AG09319 (cell line): Measurements from ENCODE around the gene GNAQ.

Source experiments
- DNase-seq: peaks from one replicate; pipeline ENCODE4 v3.0.0-alpha.2; 2010; ENCODE audit warnings: low read depth; ENCODE audit errors: extremely low read depth
- TF ChIP-seq, protein P1 (sequence below): IDR thresholded peaks from 2 replicates; pipeline ENCODE4 v1.5.1; 2011; ENCODE audit warnings: low read depth, mild to moderate bottlenecking, inconsistent platforms, low read length, moderate library complexity

The GNAQ gene

DNA sequence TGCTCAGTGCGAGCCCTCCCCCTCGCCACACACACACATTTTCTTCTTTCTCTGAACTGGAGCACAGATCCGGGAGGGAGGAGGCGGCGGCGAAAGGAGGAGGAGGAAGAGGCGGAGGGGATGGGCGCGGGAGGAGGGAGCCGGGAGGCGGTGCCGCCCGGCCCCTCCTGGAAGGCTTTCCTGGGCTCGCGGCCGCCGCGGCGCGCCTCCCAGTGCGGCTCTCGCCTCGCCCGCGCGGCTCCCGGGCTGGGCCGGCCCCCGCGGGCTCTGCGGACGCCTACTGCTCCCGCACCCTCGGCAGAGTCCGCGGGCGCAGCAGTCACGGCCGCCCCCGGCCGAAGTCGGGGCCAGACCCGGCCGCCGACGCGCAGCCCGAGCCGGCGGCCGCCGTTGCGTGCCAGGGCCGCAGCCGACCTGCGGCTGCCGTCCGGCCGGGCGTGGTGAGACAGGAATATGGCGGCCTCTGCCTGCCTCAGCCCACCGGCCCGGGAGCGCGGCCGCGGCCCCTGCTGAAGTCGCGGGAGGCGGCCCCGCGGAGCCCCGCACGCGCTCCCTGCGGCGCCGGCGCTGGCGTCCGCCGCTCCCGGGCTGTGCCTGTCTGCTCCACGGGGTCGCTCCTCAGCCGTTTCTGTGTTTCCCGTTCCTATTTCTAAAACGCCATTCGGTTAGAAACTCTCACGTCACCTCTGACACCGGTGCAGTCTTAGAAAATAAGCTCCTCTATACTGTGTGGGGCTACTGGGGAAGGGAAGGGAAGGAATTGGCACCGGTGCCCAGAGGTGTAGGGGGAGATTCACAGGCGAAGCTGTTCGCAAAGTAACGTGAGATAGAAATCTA, 500 bp upstream of the GNAQ start:
- DNase-seq = peak; percentile 89
- TF ChIP-seq, protein P1, sequence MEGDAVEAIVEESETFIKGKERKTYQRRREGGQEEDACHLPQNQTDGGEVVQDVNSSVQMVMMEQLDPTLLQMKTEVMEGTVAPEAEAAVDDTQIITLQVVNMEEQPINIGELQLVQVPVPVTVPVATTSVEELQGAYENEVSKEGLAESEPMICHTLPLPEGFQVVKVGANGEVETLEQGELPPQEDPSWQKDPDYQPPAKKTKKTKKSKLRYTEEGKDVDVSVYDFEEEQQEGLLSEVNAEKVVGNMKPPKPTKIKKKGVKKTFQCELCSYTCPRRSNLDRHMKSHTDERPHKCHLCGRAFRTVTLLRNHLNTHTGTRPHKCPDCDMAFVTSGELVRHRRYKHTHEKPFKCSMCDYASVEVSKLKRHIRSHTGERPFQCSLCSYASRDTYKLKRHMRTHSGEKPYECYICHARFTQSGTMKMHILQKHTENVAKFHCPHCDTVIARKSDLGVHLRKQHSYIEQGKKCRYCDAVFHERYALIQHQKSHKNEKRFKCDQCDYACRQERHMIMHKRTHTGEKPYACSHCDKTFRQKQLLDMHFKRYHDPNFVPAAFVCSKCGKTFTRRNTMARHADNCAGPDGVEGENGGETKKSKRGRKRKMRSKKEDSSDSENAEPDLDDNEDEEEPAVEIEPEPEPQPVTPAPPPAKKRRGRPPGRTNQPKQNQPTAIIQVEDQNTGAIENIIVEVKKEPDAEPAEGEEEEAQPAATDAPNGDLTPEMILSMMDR = no peak

DNA sequence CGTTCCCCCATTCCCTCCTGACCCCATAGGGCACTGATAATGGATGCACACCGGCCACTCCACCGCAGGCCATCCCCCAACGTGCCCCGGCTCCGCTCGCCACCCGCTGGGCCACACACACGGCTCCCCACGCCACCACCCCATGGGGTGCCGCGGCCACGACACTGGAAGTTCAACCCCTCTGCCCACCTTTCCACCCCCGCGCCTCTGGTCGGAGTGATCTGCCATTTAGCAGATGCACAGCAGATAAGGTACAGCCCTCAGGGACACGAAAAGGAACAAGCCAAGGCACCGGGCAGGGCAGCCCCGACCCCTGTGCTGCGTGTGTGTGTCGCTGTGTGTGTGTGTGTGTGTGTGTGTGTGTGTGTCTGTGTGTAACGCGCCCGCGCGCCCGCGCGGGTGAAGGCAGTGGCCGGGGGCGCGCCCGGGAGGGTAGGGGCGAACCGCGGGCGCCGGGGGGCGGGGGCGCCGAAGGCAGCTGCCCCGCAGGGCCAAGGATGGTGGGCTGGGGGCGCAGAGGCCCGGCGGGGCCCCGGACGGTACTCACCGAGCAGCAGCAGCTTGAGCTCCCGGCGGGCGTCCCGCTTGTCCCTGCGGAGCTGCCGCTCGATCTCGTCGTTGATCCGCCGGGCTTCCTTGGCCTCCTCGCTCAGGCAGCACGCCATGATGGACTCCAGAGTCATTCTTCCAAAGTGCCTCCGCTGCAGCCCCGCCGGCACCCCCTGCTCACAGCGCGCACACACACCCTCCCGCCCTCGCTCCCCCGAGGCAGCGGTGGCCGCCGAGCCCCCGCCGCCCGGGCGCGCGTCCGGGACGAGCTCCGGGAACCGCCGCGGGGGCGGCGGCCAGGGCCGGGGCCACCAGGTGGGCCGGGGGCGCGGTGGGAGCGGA, 813 bp downstream of the GNAQ start:
- TF ChIP-seq, protein P1 = no peak
- DNase-seq = no peak

DNA sequence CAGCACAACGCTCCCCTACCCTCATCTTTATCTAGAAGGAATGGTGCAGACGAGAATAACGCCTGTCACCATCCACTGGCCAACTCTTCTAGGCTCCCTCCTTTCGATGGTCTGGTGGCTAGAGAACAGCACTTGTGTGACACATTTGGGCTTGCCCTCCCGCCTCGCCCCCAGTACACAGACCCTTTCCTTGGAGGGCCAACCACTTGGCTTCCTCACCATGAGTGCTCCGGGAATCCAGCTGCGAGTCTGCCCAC, 1.4 kb downstream of the GNAQ start:
- TF ChIP-seq, protein P1 = no peak
- DNase-seq = no peak

DNA sequence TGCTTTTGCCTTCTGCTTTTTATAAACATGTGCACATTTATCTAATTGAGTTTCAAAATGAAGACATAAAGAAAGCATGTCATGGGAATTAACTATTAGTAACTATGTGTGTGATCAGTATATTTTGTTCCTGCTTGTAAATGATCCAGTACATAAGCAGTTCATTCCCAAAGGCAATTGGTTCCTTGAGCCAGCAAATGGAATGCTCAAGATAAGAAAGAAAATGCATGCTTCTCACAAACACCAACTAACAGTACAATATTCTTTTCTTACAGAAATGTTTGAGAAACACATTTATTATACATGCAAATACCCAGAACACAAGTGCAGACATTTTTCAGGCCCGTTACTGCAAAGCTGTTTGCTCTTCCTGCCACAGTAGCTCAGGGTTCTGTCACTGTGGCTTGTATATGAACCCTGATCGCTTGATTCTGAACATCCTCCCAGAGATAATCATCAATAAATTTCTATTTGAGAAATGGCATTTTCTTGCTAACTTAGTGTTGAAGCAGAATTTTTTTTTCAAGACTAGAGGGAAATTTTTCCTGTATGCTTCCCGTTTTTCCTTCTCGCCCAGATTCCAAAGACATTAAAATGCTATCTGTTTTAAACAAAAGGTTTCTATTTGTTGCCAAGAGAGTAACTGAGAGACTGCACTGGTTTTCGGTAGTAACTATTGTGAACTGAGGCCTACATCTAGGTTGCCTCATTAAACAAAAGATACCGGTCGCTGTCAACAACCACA, 1.9 kb downstream of the GNAQ start:
- TF ChIP-seq, protein P1 = no peak
- no peak for DNase-seq

DNA sequence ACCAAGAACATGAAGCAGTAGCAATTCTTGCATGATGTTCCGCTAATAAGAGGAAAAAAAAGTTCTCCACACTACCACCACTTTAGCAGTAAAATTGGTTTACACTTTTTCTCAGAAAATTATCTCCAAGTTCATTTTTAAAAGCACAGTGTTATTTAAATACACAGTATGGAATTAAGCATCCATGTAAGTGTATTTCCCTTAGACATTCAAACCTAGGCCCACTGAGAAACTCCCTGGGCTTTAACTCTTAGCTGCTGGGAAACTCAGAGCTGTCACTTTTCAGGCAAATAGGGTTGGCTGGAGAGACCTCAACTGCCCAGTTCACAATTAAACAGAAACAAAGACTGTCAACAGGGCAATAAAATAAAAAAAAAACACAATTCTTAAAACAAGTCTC, 2.7 kb downstream of the GNAQ start:
- TF ChIP-seq, protein P1 = no peak
- no peak for DNase-seq

DNA sequence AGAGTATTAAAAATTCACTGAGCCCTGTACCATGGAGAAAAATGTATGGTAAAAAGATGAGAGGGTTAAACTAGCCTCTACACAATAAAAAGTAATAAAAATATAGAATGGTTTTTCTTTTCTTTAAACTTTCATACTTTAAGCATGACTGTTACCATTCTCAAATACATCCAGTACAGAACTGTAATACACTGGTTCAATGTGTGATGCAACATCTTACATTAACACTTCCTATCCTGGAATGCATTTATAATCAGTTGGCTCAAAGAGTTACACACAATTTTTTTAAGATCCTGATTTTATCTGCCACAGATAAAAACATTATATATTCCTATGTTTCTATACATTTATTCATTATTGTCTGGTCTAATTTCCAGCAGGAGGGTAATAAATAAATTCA, 4.7 kb downstream of the GNAQ start:
- DNase-seq = no peak
- TF ChIP-seq, protein P1 = no peak
